Erythroblast (primary cell): ENCODE data around the gene ANKRD63.

Experiments
- GATA1 ChIP-seq: IDR thresholded peaks from 2 replicates; pipeline ENCODE4 v1.6.1; 2011; ENCODE audit warnings: low read depth, mild to moderate bottlenecking, control low read depth, low read length, moderate library complexity
- POLR2A ChIP-seq: IDR thresholded peaks from 2 replicates; pipeline ENCODE4 v1.6.1; 2011; ENCODE audit warnings: mild to moderate bottlenecking, low read length

- TF ChIP-seq POLR2A (no peak), GATA1 (no peak)
Observed at GRCh38 chr15:40331026-40331425, 48.2 kb upstream of the ANKRD63 start.
